Psoas muscle (tissue), 8 donors: ENCODE data around the gene CHRNB1. TPM values are rescaled to one million over a fixed set of nuclear protein-coding genes. Genes with fewer than 3 reads are reported as not detected.

ENCODE experiments used
- ATAC-seq, 4 donors: fragments of 200-7000 bp; cut with Tn5 transposase; one replicate each; pipeline ENCODE4 v1.9.1; 2020; ENCODE audit warnings: moderate library complexity in 3 of 4, mild to moderate bottlenecking in 2 of 4
- DNase-seq, 2 donors: peaks; one replicate each; pipeline ENCODE4 v3.0.0-alpha.2; 2020
- H3K27ac ChIP-seq: fragments of 200-600 bp; one replicate; pipeline ENCODE4 v1.8.0; 2022
- H3K27me3 ChIP-seq, 3 donors: fragments of 200-600 bp in 1 of 3; one replicate each; pipeline versions ENCODE4 v1.6.1 to v1.8.0; 2013 to 2022; ENCODE audit warnings: low read length in 2 of 3, mild to moderate bottlenecking in 2 of 3, moderate library complexity in 1 of 3; ENCODE audit not compliant: insufficient read depth in 3 of 3
- H3K36me3 ChIP-seq, 2 donors: fragments of 200-600 bp in 1 of 2; one replicate each; pipeline versions ENCODE4 v1.6.1 to v1.8.0; 2013 to 2022; ENCODE audit warnings: low read depth in 1 of 2, mild to moderate bottlenecking in 1 of 2, moderate library complexity in 1 of 2; ENCODE audit not compliant: insufficient read depth in 1 of 2
- H3K4me1 ChIP-seq: fragments of 200-600 bp; one replicate; pipeline ENCODE4 v1.8.0; 2022
- H3K4me3 ChIP-seq: fragments of 200-600 bp; one replicate; pipeline ENCODE4 v1.8.0; 2022; ENCODE audit warnings: mild to moderate bottlenecking
- H3K9me3 ChIP-seq: fragments of 200-600 bp; one replicate; pipeline ENCODE4 v1.8.0; 2022
- WGBS, 3 donors: extraction: QIAGEN DNeasy Blood & Tissue Kit; methylation state at CpG; one replicate each; pipeline versions ENCODE4 v1.1.6 to v1.1.7; 2013; 5-methylcytosine and 5-hydroxymethylcytosine counted together
- intact Hi-C, 2 donors: fragments of 100-400 bp; cut with DNase I; formaldehyde crosslinking; loops; one replicate each; pipeline versions ENCODE4 v1.11.0 to v1.14.2; 2022
- polyA plus RNA-seq, 3 donors: library from polyadenylated mRNA; stranded (reverse); fragments of 200-250 nt; gene quantifications; one replicate each; pipeline ENCODE4 v1.2.3, GENCODE V29; 2013
- total RNA-seq, 4 donors: library from RNA; stranded (reverse); fragmentation: NEBNext Ultra II Directional in 2 of 4; extraction: Animal tissue kit (Norgen Biotek cat#: 25700) in 2 of 4; gene quantifications; one replicate each; pipeline versions ENCODE4 v1.2.1 to v1.2.4, GENCODE V29; 2021 to 2023
- TF ChIP-seq, protein P1 (sequence below): fragments of 200-600 bp; IDR thresholded peaks from one replicate; pipeline ENCODE4 v1.8.0; 2022; ENCODE audit warnings: antibody characterized with exemption
- donor health status: healthy with polysubstance abuse.
- donor health status: DM: no; HTN: no; CAD: no; lungs with moderate emphysema.
- donor health status: Bipolar disorder and iron deficiency.
- donor health status: healthy.
- donor health status: DM: yes; HTN: yes; CAD: no.
- donor health status: DM: no; HTN: no; CAD: no.
- donor health status: DM: no; HTN: no; CAD: no.
- donor health status: DM: yes; HTN: yes; CAD: no.

The CHRNB1 gene
- total and polyA plus RNA-seq, 7 donors: 73.0 to 190 (median 118) TPM

DNA sequence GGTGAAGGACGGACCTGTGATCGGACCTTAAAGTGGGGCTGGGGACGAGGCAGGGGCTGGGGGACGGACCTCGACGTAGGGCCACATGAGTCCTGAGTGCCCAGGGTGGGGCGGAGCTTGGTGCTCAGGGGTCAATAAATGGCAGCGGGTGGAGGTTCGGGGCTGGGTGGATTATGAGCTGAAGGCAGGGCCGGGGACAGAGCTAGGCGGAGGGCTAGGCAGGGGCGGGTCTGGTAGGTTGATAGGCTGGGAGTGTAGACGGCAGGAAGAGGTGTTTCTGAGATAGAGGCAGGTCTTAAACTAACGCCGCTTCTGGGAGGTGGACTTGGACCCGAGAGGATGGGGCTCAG, 733 bp downstream of the CHRNB1 start:
- intact Hi-C loops: loop anchor here in 1 of 2 donors (2.0 kb wide), 1 partner anchor 33 kb away; the partner anchor contains the start of gene ZBTB4
- Histone ChIP-seq H3K27ac (peak overlapping the region; percentile 100), H3K27me3 (peaks cover 0 to 7% (median 0%) of the 10 kb centered on the region in 3 donors), H3K9me3 (no peaks in the 10 kb centered on the region), H3K4me1 (peaks cover 33% of the 10 kb centered on the region), H3K36me3 (peaks cover 0 to 42% of the 10 kb centered on the region in 2 donors), H3K4me3 (peak overlapping the region; percentile 92)
- TF ChIP-seq, protein P1, sequence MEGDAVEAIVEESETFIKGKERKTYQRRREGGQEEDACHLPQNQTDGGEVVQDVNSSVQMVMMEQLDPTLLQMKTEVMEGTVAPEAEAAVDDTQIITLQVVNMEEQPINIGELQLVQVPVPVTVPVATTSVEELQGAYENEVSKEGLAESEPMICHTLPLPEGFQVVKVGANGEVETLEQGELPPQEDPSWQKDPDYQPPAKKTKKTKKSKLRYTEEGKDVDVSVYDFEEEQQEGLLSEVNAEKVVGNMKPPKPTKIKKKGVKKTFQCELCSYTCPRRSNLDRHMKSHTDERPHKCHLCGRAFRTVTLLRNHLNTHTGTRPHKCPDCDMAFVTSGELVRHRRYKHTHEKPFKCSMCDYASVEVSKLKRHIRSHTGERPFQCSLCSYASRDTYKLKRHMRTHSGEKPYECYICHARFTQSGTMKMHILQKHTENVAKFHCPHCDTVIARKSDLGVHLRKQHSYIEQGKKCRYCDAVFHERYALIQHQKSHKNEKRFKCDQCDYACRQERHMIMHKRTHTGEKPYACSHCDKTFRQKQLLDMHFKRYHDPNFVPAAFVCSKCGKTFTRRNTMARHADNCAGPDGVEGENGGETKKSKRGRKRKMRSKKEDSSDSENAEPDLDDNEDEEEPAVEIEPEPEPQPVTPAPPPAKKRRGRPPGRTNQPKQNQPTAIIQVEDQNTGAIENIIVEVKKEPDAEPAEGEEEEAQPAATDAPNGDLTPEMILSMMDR: no peak
- ATAC-seq: peak; percentile 34 to 41 (median 40)
- WGBS, 3 donors: 3 to 7% (median 6%) methylated on average over 16 of the region's 16 CpGs
- no peak for DNase-seq

DNA sequence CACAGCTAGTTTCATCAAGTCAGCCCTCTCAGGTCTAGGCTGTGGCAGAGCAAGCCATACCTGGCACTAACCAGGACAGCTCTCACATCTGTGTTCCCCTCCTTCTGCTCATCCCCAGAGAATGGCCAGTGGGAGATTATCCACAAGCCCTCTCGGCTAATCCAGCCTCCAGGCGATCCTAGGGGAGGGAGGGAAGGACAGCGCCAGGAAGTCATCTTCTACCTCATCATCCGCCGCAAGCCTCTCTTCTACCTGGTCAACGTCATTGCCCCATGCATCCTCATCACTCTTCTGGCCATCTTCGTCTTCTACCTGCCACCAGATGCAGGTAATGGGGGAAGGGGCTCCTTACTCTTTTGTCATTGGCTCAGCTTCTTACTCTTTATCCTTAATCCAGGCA, 3.6 kb downstream of the CHRNB1 start:
- Histone ChIP-seq H3K27ac (no peak overlapping the region), H3K4me1 (peaks cover 27% of the 10 kb centered on the region), H3K36me3 (peaks cover 0 to 70% of the 10 kb centered on the region in 2 donors), H3K9me3 (no peaks in the 10 kb centered on the region), H3K27me3 (peaks cover 0 to 7% (median 0%) of the 10 kb centered on the region in 3 donors), H3K4me3 (no peak overlapping the region)
- intact Hi-C loops: no loop called here
- ATAC-seq (no peak), DNase-seq (no peak)
- 88 to 93% (median 89%) methylated on average over 7 of the region's 7 CpGs for WGBS, 3 donors
- TF ChIP-seq, protein P1: no peak

DNA sequence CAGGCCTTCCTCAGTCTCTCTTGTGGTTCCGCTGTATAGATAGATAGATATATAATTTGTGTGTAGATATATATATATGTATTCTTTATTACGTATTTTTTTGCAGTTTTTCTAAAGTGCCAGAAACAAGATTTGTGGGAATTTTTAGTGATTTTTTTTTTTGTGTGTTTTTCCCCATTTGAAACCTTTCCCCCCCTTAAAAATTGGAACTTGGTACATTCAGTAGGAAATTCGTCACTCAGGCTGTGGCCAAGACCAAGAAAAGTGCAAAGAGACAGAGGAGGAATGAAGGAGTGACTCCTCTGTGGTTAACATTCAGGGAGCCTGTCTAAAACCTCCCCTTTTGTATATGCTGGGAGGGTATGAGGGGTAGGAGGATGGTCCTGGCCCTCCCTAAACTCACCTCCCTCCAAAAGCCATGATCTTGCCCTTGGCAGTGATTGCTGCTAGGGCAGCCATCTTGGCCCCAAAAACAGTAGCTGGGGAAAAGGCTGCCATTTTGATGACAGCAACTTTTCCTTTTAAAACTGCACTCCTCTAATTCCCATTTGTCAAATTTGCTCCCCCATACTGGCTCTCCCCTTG, 15.2 kb downstream of the CHRNB1 start:
- Histone ChIP-seq H3K27ac (peak overlapping the region; percentile 10), H3K9me3 (no peaks in the 10 kb centered on the region), H3K36me3 (peaks cover 0 to 67% of the 10 kb centered on the region in 2 donors), H3K4me3 (no peak overlapping the region), H3K4me1 (no peaks in the 10 kb centered on the region), H3K27me3 (no peaks in the 10 kb centered on the region)
- no peak for ATAC-seq
- TF ChIP-seq, protein P1: no peak
- 78 to 82% (median 80%) methylated on average over 3 of the region's 3 CpGs for WGBS, 3 donors
- no peak for DNase-seq
- intact Hi-C loops: no loop called here

DNA sequence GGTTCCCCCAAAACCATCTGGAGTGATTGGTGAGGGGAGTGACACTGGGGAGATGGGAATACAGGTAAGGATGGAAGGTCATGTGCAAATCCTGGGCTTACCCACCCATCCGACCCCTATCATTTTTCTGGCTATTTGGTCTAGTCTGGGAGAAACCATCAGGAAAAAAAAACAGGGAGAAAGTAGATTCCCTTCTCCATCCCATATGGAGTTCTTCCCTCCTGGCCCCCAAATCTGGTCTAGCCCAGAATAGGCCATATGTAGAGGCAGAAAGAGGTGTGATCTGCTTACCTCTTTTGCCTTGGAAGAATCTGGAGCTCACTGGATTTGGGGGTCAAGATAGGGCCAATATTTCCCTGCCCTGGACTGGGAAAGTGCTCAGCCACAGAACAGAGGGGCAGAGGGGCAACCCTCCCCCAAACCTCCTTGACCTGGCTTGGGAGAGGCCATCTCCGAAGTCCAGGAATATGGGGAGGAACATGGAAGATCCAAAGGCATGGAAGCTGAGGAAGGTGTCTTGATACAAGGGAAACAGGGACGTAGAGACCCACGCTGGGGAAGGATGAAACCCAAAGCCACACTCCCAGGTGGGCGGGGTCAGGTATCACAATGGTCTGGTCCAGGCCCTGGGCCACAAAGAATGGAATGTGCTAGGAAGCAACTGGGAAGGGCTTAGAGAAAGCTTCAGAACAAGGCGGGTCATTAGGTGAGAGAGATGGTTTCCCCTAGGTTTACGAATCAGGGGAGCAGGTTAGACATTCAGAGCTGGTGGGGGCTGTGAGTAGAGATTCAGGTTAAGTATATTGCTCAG, 16.2 kb downstream of the CHRNB1 start:
- intact Hi-C loops: no loop called here
- TF ChIP-seq, protein P1: no peak
- Histone ChIP-seq H3K9me3 (no peaks in the 10 kb centered on the region), H3K4me3 (no peak overlapping the region), H3K4me1 (peaks cover 2% of the 10 kb centered on the region), H3K27ac (no peak overlapping the region), H3K36me3 (peaks cover 0 to 67% of the 10 kb centered on the region in 2 donors), H3K27me3 (no peaks in the 10 kb centered on the region)
- WGBS, 3 donors: 89 to 95% (median 90%) methylated on average over 7 of the region's 7 CpGs
- ATAC-seq (peak in 1 of 4 donors; percentile 27), DNase-seq (no peak)
